ENCODE data around the gene TST. TPM values are rescaled to one million over a fixed set of nuclear protein-coding genes. Genes with fewer than 3 reads are reported as not detected.

The TST gene
- total RNA-seq, 1 donor from 2014 or later: 20.5 TPM

DNA sequence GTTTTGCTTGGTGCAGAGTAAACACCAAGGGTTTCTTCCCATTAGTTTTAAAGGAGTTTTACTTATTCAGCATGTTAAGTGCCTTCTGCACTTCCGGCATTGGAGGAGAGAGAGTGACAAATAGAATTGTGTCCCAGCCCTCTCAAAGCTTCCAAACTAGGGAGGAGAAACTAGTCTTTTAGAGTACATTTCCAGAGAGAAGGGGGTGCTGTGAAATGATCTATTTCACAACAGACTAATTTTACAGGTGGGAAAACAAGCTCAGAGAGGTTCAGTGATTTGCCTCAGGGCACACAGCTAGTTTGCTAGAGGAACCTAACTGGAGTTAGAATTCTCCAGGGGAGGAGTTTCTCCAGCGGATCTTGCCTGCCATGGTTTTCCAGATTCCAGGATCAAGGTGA is 12.9 kb upstream of the TST start:
- H3K27ac Mint-ChIP-seq (ENCODE audit: unreplicated experiment): no peak overlapping the region
- peaks cover 7% of the 10 kb centered on the region for H3K36me3 Mint-ChIP-seq (ENCODE audit: unreplicated experiment)
- H3K27me3 Mint-ChIP-seq (ENCODE audit: unreplicated experiment): peaks cover 18% of the 10 kb centered on the region
- no peaks in the 10 kb centered on the region for H3K4me1 Mint-ChIP-seq (ENCODE audit: unreplicated experiment)
- H3K4me3 Mint-ChIP-seq (ENCODE audit: unreplicated experiment): no peak overlapping the region
- TF ChIP-seq, protein P1, sequence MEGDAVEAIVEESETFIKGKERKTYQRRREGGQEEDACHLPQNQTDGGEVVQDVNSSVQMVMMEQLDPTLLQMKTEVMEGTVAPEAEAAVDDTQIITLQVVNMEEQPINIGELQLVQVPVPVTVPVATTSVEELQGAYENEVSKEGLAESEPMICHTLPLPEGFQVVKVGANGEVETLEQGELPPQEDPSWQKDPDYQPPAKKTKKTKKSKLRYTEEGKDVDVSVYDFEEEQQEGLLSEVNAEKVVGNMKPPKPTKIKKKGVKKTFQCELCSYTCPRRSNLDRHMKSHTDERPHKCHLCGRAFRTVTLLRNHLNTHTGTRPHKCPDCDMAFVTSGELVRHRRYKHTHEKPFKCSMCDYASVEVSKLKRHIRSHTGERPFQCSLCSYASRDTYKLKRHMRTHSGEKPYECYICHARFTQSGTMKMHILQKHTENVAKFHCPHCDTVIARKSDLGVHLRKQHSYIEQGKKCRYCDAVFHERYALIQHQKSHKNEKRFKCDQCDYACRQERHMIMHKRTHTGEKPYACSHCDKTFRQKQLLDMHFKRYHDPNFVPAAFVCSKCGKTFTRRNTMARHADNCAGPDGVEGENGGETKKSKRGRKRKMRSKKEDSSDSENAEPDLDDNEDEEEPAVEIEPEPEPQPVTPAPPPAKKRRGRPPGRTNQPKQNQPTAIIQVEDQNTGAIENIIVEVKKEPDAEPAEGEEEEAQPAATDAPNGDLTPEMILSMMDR (IDR thresholded peaks at IDR 0.05): no peak
- DNase-seq (ENCODE audit: extremely low spot score, unreplicated experiment): no peak
- no peaks in the 10 kb centered on the region for H3K9me3 Mint-ChIP-seq (ENCODE audit: unreplicated experiment)

GRCh38 chr22:37030560-37031281 is 11.5 kb upstream of the TST start:
- Mint-ChIP-seq H3K4me3 (ENCODE audit: unreplicated experiment) (no peak overlapping the region), H3K9me3 (ENCODE audit: unreplicated experiment) (no peaks in the 10 kb centered on the region), H3K27ac (ENCODE audit: unreplicated experiment) (no peak overlapping the region), H3K27me3 (ENCODE audit: unreplicated experiment) (peaks cover 9% of the 10 kb centered on the region), H3K36me3 (ENCODE audit: unreplicated experiment) (peaks cover 10% of the 10 kb centered on the region), H3K4me1 (ENCODE audit: unreplicated experiment) (no peaks in the 10 kb centered on the region)
- TF ChIP-seq, protein P1 (IDR thresholded peaks at IDR 0.05): peak; percentile 23
- no peak for DNase-seq (ENCODE audit: extremely low spot score, unreplicated experiment)

DNA sequence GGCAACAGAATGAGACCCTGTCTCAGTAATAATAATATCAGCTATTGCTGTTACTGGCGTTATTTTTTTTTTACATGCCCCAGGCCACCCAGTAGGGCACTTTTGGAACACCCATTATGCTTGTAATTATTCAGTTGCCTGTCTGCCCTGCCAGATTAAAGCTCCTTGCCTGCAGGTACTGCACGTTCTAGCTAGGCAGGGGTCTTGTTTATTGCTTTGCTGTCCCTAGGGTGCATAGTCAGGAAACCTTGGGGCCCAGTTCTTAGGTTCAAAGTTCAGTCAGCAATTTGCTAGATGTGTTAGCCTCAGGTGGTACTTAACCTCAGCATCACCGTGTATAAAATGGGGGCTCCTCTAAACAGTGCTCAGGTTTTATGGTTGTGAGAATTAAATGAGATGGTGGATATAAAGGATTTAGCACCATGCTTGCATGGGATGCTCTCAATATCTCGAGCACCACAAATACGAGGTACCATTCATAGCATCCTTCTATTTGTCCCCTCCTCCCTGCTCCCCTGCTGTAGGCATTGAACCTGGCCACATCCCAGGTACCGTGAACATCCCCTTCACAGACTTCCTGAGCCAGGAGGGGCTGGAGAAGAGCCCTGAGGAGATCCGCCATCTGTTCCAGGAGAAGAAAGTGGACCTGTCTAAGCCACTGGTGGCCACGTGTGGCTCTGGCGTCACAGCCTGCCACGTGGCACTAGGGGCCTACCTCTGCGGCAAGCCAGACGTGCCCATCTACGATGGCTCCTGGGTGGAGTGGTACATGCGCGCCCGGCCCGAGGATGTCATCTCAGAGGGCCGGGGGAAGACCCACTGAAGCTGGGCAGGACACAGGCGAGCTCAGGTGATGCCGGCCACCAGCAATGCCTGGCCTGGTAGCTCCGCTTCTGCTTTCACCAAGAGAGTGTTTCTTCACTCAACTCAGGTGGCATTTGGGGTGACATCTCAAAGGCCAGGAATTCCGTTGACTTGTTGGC is 9.7 kb upstream of the TST start:
- TF ChIP-seq, protein P1 (IDR thresholded peaks at IDR 0.05): no peak
- no peak overlapping the region for H3K4me3 Mint-ChIP-seq (ENCODE audit: unreplicated experiment)
- H3K9me3 Mint-ChIP-seq (ENCODE audit: unreplicated experiment): no peaks in the 10 kb centered on the region
- H3K4me1 Mint-ChIP-seq (ENCODE audit: unreplicated experiment): peaks cover 4% of the 10 kb centered on the region
- DNase-seq (ENCODE audit: extremely low spot score, unreplicated experiment): no peak
- no peak overlapping the region for H3K27ac Mint-ChIP-seq (ENCODE audit: unreplicated experiment)
- peaks cover 14% of the 10 kb centered on the region for H3K36me3 Mint-ChIP-seq (ENCODE audit: unreplicated experiment)
- H3K27me3 Mint-ChIP-seq (ENCODE audit: unreplicated experiment): no peaks in the 10 kb centered on the region

GRCh38 chr22:37027556-37027955 is 8.3 kb upstream of the TST start:
- no peaks in the 10 kb centered on the region for H3K9me3 Mint-ChIP-seq (ENCODE audit: unreplicated experiment)
- H3K27me3 Mint-ChIP-seq (ENCODE audit: unreplicated experiment): no peaks in the 10 kb centered on the region
- no peak for DNase-seq (ENCODE audit: extremely low spot score, unreplicated experiment)
- no peak overlapping the region for H3K27ac Mint-ChIP-seq (ENCODE audit: unreplicated experiment)
- peaks cover 4% of the 10 kb centered on the region for H3K4me1 Mint-ChIP-seq (ENCODE audit: unreplicated experiment)
- TF ChIP-seq, protein P1 (IDR thresholded peaks at IDR 0.05): no peak
- H3K36me3 Mint-ChIP-seq (ENCODE audit: unreplicated experiment): peaks cover 14% of the 10 kb centered on the region
- H3K4me3 Mint-ChIP-seq (ENCODE audit: unreplicated experiment): no peak overlapping the region

DNA sequence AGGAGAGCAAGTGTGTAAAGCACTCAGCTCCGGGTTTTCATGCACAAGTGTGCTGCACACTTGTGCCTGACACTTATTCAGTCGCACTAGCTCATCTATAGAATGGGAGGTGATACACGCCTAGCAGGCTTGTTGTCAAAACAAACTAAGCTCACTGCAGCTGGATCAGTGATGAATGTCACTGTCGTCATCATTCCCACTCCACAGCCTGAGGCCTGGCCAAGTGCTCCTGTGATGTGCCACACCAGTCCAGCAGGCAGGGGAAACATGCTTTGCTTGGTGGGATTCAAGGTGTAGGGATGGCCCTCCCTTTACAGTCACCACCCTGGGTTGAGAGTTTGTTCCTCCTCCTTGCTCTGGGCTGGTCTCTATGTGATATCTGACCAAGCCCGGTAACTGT is 7.1 kb upstream of the TST start:
- DNase-seq (ENCODE audit: extremely low spot score, unreplicated experiment): no peak
- Mint-ChIP-seq H3K9me3 (ENCODE audit: unreplicated experiment) (no peaks in the 10 kb centered on the region), H3K27ac (ENCODE audit: unreplicated experiment) (no peak overlapping the region), H3K36me3 (ENCODE audit: unreplicated experiment) (peaks cover 14% of the 10 kb centered on the region), H3K27me3 (ENCODE audit: unreplicated experiment) (no peaks in the 10 kb centered on the region), H3K4me3 (ENCODE audit: unreplicated experiment) (no peak overlapping the region), H3K4me1 (ENCODE audit: unreplicated experiment) (peaks cover 9% of the 10 kb centered on the region)
- TF ChIP-seq, protein P1 (IDR thresholded peaks at IDR 0.05): no peak

Data from osteocyte (in vitro differentiated cells).